OCI-LY1 (cell line): ENCODE measurements around the gene SYT9.

Source experiments
- EZH2 ChIP-seq: fragments of 200-600 bp; sonication (generic), shearing (Covaris generic); IDR thresholded peaks from 2 replicates; pipeline ENCODE4 v1.8.0; 2017; ENCODE audit warnings: borderline replicate concordance, mixed run types, mild to moderate bottlenecking, antibody characterized with exemption, low read length, moderate library complexity, mixed read lengths
- TF ChIP-seq, protein P1 (sequence below): fragments of 200-600 bp; sonication (generic), shearing (Covaris generic); IDR thresholded peaks from 2 replicates; pipeline ENCODE4 v1.5.1; 2017; ENCODE audit warnings: mild to moderate bottlenecking, antibody characterized with exemption, low read length, moderate library complexity, mixed read lengths

DNA sequence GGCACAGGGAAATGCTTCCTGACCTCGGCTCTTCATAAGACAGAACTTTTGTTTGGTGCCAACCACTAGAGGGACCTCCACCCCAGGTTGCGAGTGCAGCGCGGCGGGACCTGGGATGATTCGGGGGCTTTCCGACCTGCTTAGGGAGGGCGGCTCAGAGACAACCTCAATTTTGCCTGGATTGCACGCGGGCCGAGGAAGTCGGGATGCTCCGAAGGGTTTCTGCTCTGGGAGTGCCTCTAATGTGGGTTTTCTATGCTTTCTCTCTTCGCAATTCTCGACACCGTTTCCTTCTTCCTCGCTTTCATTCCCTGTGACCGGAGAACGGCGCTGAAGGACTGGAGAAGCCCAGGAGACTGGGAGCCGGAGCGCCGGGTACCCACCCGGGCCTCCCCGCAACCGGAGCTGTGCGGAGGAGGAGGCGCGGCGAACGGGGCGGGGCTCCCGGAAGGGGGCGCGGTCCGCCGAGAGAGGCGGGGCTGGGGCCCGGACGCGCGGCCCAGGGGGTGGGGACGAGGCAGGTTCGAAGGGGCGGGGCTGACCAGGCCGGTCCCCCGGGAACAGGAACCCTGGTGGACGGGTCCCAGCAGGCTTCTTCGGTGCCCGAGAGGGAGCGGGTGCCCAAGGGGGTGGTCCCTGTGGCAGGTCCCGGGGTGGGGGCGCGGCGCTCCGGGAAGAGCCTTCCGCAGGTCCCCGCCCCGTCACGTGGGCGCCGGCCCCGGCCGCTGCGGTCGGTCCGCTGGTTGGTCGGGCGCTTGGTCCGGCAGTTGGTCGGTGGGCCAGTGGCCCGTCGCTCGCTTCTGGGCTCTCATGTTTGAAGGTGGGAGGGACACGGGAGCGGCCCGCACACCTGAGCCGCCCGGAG is 261.8 kb downstream of the SYT9 start, which contains the start of gene PPFIBP2:
- TF ChIP-seq, protein P1, sequence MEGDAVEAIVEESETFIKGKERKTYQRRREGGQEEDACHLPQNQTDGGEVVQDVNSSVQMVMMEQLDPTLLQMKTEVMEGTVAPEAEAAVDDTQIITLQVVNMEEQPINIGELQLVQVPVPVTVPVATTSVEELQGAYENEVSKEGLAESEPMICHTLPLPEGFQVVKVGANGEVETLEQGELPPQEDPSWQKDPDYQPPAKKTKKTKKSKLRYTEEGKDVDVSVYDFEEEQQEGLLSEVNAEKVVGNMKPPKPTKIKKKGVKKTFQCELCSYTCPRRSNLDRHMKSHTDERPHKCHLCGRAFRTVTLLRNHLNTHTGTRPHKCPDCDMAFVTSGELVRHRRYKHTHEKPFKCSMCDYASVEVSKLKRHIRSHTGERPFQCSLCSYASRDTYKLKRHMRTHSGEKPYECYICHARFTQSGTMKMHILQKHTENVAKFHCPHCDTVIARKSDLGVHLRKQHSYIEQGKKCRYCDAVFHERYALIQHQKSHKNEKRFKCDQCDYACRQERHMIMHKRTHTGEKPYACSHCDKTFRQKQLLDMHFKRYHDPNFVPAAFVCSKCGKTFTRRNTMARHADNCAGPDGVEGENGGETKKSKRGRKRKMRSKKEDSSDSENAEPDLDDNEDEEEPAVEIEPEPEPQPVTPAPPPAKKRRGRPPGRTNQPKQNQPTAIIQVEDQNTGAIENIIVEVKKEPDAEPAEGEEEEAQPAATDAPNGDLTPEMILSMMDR, result peak; percentile 83
- TF ChIP-seq EZH2, result no peak
